GM10847 (cell line): ENCODE results near the gene LEFTY2.

ENCODE experiments used
- POLR2A ChIP-seq: IDR thresholded peaks from 2 replicates; pipeline ENCODE4 v1.6.1; 2011; ENCODE audit not compliant: insufficient read length; ENCODE audit errors: extremely low read depth

LEFTY2 gene

DNA sequence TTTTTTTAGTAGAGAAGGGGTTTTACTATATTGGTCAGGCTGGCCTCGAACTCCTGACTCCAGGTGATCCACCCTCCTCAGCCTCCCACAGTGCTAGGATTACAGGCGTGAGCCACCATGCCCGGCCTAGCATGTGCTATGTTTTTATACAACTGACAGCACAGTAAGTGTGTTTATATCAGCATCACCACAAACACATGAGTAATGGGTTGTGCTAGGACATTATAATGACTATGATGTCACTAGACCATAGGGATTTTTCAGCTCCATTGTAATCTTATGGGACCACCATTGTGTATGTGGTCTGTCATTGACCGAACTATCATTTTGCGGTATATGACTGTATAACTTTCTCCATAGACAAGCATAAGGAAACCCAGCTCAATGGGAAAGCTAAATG is 6.3 kb downstream of the LEFTY2 start:
- no peak for TF ChIP-seq POLR2A

DNA sequence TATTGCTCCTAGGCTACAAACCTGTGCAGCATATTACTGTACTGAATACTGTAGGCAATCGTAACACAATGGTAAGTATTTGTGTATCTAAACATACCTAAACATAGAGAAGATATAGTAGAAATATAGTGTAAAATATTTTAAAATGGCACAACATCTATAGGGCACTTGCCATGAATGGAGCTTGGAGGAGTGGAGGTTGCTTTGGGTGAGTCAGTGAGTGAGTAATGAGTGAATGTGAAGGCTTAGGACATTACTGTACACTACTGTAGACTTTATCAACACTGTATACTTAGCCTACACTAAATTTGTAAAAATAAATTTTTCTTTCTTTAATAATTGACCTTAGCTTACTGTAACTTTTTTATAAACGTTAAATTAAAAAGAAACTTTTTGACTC is 7.9 kb downstream of the LEFTY2 start:
- TF ChIP-seq POLR2A = no peak

DNA sequence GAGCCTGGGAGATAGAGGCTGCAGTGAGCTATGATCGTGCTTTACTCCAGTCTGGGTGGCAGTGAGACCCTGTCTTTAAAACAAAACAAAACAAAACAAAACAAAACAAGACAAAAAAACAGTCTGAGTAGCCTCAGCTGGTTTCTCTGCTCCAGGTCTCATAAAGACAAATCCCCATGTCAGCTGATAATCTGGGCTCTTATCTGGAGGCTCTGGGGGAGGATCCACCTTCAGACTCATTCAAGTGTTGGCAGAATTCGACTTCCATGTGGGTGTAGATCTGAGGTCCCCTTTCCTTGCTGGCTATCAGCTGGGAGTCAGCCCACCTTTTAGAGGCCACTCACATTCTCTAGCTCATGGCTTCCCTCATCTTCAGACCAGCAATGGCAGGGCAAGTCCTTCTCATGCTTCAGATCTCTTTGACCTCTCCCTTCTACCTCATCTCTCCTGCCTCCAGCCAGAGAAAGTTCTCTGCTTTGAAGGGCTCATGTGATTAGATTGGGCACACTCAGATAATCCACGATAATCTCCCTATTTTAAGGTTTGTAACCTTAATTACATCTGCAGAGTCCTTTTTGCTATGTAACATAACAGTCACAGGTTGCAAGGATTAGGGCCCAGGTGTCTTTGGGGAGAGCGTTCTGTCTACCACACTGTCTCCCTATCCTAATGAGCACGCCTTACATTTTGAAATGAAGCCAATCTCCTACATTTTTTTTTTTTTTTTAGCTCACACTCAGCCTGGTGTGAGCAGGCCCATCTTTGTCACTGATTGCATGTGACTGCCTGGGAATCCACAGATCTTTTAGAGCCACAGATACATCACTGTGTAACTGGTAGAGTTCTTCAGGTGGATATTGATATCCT is 9.5 kb downstream of the LEFTY2 start:
- TF ChIP-seq POLR2A = no peak

DNA sequence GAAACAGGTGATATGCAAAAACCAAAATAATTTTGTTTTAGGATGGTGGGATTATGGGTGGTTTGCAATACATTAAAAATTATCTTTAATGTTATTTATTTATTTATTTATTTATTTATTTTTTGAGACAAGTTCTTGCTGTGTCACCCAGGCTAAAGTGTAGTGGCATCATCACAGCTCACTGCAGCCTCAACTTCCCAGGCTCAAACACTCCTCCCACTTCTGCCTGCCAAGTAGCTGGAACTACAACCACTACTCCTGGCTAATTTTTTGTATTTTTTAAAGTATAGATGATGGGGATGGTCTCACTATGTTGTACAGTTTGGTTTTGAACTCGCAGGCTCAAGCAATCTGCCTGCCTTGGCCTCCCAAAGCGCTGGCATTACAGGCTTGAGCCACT is 10.5 kb downstream of the LEFTY2 start:
- no peak for TF ChIP-seq POLR2A

DNA sequence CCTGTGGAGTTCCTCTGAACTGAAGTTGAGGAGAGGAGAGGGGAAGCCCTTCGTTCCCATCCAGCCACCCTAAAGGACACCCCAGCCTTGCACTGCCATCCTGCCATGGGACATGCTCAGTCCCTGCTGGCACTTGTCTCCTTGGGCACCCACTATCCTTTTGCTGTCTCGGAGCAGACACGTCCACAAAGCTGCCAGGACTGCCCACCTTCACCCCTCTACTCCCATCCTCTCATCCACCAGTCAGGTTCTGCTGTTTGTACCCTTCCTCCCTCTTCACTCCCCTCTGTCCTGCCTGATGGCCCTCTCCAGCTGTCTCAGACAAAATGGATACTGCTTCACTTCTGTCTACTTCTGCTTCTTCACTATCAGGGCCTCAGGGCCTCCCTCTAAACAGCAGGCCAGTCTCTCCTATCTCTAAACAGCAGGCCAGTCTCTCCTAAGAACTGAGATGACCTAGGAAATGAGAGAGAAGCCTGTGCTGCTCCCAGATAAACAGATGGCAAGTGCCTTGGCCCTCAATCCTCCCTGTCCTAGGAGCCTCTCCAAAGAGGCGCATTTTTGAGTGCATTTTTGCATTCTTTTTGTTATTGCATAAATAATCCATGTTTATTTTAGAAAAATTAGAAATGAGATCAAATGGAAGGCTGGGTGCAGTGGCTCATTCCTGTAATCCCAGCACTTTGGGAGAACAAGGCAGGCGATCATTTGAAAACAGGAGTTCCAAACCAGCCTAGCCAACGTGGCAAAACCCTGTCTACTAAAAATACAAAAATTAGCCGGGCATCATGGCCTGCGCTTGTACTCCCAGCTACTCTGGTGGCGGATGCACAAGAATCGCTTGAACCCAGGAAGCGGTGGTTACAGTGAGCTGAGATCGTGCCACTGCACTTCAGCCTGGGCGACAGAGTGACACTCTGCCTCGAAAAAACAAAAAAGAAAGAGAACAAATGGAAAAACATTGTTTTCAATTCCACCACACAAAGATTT is 12.5 kb downstream of the LEFTY2 start:
- TF ChIP-seq POLR2A = no peak

DNA sequence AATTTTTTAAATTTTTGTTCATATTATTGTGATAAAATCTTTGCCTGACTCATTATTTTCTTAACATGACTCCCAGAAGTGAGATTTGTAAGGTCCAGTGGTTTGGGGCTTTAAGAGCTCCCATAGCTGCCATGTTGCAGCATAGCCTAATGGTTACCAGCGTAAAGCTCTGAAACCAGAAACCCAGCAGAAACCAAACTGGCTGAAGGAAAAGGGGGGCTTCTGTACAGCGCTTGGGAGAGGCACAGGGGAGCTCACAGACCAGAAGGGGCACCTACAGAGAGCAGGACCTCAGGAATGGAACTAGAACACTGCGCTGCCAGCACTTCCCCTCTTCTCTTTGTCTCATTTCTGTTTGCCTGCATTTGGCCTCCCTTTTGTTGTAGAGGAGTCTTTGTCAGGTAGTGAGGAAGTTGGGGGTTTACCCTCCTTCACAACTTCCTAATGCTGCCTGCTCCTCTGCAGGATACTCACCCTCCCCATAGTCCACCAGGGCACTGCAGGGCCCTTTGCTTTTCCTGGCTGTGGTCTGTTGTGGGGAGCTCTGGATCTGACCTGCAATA is 14.4 kb downstream of the LEFTY2 start:
- TF ChIP-seq POLR2A = no peak

DNA sequence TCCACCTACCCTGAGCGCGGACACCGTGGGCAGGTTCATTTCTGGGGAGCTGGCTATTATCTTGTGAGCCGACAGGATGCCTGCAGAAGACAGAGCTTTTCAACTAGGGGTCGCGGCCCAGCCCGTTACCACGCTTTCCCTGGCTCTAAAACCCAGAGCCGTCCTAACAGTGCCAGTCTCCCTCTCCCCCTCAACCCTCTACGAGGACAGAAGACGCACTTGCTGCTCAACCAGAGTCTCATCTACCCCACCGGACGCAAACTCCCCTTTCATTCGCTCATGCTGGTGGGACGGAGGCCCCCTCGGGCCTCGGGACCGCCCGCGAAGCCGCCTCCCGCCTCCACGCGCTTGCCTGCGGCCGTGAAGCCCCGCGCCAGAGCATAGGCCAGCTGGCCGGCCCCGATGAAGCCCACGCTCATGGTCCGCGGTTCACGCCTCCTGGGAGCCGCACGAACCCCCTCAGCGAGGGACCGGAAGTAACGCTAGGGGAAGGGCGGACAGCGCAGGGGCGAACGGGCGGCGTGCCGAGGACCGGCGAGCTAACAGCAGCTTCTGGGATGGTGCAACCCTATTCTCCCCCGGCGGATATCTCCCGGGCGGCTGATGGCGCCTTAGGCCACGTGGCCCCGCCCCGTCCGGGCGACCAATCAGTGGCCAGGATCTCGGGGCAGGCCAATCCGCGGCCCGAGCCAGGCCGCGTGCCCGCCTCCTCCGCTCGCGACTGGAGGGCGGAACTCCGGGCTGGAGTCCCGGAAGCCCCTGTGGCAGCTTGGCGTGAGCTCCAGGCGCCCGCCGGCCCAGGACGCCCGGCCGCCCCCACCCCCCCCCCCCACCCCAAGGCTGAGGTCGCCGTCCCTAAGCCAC is 17.1 kb downstream of the LEFTY2 start, which contains the start of gene PYCR2:
TSS of gene PYCR2 (minus strand) at position 559 of the 864 bp plus-strand sequence. CDS start at position 419, 140 bp downstream.
- peak; percentile 89 for TF ChIP-seq POLR2A

DNA sequence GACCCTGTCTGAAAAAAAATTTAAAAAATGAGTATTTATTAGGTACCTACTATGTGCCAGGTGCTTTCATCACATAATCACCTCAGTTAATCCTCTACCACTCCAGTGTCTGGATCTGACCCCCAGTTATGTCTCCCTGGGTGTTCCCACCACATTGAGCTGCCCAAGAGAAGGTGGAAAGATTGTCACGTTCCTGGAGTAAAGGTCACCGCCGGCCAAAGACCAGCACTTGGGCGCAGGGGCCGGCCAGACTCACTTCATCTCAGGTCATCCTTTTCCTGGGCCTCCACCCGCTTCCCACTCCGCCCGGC is 17.7 kb downstream of the LEFTY2 start:
- no peak for TF ChIP-seq POLR2A

DNA sequence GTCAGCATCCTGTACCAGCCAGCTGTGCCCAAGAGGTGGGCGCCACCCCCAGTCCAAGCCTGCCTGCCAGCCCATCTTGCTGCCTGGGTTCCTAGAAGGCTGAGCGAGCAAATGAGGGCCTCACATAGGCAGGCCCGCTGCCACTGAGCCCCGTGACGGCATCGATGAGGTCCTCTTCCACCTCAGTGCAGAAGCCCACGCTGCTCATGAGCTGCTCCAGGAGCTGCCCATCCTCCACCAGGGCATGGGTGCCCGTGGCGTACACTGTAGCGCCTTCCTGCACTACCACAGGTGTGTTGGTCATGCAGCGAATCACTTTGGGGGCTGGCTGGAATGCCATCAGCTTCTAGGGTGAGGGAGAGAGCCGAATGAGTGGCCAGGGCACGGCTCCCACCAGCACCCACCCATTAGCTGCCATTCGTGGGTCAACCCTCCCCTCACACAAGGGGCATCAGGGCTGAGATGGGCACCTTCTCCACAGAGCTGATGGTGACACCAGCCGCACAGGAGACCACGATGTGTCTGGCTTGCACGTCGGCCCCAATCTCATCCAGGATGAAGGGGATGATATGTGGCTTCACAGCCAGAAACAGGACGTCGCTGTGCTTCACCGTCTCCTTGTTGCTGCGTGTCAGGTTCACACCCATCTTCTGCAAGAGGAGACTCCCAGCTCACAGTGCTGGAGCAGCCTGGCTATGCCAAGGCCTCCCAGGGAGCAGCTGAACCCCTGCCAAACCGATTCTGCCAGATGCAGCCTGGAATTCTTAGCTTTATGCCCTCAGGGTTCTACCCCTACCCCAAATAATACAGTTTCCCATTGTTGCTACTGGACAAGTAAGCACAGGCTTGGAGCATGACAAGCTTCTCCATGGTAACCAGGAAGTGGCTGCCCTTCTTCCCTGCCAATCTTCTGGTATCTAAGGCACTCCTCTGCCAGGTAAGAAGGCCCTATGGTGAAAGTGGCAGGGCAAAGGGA is 19.0 kb downstream of the LEFTY2 start:
- TF ChIP-seq POLR2A = no peak

DNA sequence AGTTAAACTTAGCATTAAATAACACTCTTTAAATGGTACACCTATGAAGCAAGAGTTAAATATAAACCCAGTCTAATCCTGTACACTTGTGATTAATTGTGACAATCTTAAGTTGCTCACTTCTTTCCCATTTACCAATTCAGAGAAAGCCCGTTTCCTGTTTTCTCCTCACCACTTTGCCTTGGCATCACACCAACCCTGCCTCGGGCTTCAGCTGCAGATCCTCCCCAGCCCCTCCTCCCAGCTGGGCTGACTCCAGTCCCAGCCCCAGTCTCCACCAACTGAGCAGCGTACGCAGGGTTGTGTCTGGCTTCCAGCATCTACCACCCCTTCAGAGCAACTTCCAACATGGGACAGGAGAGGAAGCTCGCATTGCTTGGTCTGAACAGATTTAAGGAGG is 21.1 kb downstream of the LEFTY2 start:
- TF ChIP-seq POLR2A = no peak

DNA sequence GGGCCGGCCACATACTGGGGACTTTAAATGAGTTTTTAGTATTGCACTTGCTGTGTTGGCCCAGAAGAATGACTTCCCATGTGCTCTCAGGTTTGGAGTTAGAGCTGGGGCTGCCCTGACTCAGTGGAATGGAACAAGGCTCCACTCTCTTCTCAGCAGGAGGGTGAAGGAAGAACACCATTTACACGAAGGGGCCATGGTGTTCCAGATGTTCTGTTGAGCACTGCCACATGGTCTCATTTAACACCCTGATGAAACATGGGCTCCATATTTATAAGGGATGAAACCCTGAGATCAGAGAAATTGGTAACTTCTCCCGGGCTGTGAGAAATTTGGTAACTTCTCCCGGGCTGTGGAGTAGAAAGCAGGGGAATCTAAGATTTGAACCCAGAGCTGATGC is 22.7 kb downstream of the LEFTY2 start:
- TF ChIP-seq POLR2A = no peak

DNA sequence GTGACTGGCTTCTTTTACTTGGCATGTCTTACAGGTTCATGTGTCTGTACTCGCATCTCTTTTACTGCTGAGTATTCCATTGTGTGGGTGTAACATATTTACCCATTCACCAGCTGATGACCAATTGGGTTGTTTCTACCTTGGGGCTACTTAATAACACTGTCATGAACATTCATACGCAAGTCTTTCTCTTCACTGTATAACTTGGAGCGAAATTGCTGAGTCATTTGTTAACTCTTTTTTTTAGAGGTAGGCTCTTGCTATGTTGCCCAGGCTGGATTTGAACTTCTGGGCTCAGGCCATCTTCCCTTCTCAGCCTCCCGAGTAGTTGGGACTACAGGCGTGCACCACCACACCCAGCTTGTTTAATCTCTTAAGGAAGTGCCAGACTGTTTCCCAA is 23.5 kb downstream of the LEFTY2 start:
- no peak for TF ChIP-seq POLR2A

DNA sequence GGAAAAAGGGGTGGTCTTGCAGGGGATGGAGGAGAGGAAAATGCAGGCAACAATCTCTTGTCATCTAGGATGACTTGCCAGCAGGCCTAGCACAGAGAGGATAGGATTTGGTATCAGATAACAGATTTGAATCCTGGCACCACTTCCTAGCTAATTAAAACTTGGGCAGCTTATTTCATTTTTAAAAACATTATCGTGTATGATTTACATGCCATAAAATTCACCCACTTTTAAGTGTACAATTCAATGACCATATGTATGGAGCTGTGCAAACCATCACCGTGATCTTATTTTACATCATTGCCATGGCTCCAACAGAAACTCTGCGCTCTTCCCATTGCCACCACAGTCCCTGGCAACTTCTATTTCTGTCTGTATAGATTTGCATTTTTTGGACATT is 23.9 kb downstream of the LEFTY2 start:
- TF ChIP-seq POLR2A = no peak
